Ishikawa (cell line): ENCODE results near the gene NCOA1.

Experiments
- EP300 ChIP-seq: IDR thresholded peaks from 2 replicates; pipeline ENCODE4 v1.6.1; 2012; ENCODE audit warnings: borderline replicate concordance
- NFIC ChIP-seq: IDR thresholded peaks from 2 replicates; pipeline ENCODE4 v1.6.1; 2012
- RAD21 ChIP-seq: IDR thresholded peaks from 2 replicates; pipeline ENCODE4 v1.6.1; 2012; ENCODE audit warnings: low read depth
- TAF1 ChIP-seq: IDR thresholded peaks from 2 replicates; pipeline ENCODE4 v1.6.1; 2012; ENCODE audit warnings: low read depth, mild to moderate bottlenecking
- YY1 ChIP-seq: IDR thresholded peaks from 2 replicates; pipeline ENCODE4 v1.6.1; 2012; ENCODE audit warnings: low read depth
- ZBTB7A ChIP-seq: IDR thresholded peaks from 2 replicates; pipeline ENCODE4 v1.6.1; 2012; ENCODE audit warnings: low read depth
- TF ChIP-seq, protein P1 (sequence below): IDR thresholded peaks from 2 replicates; pipeline ENCODE4 v1.6.1; 2012
- TF ChIP-seq, protein P2 (sequence below): IDR thresholded peaks from 2 replicates; pipeline ENCODE4 v1.6.1; 2012; ENCODE audit warnings: low read depth, mild to moderate bottlenecking

DNA sequence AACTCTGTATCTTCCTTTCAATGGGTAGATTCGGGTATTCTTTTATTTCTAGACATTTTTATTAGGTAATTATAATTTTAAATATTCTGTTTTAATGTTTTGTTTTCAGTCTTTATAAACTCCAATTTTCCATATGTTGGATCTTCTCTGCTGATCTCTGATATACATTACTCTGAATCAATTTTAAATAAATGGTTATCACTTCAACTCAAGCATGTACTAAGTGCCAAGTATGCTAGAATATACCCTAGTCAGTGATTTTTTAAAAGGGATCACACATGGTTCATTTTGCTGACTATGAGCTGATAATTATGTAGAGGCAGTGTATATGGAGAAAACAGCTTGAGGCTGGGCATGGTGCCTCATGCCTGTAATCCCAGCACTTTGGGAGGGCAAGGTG lies 41.7 kb upstream of the NCOA1 start:
- TF ChIP-seq RAD21 (no peak), EP300 (no peak), YY1 (no peak), TAF1 (no peak), ZBTB7A (no peak), NFIC (no peak)
- TF ChIP-seq, protein P1, sequence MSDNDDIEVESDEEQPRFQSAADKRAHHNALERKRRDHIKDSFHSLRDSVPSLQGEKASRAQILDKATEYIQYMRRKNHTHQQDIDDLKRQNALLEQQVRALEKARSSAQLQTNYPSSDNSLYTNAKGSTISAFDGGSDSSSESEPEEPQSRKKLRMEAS = no peak
- TF ChIP-seq, protein P2, sequence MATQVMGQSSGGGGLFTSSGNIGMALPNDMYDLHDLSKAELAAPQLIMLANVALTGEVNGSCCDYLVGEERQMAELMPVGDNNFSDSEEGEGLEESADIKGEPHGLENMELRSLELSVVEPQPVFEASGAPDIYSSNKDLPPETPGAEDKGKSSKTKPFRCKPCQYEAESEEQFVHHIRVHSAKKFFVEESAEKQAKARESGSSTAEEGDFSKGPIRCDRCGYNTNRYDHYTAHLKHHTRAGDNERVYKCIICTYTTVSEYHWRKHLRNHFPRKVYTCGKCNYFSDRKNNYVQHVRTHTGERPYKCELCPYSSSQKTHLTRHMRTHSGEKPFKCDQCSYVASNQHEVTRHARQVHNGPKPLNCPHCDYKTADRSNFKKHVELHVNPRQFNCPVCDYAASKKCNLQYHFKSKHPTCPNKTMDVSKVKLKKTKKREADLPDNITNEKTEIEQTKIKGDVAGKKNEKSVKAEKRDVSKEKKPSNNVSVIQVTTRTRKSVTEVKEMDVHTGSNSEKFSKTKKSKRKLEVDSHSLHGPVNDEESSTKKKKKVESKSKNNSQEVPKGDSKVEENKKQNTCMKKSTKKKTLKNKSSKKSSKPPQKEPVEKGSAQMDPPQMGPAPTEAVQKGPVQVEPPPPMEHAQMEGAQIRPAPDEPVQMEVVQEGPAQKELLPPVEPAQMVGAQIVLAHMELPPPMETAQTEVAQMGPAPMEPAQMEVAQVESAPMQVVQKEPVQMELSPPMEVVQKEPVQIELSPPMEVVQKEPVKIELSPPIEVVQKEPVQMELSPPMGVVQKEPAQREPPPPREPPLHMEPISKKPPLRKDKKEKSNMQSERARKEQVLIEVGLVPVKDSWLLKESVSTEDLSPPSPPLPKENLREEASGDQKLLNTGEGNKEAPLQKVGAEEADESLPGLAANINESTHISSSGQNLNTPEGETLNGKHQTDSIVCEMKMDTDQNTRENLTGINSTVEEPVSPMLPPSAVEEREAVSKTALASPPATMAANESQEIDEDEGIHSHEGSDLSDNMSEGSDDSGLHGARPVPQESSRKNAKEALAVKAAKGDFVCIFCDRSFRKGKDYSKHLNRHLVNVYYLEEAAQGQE = no peak
